Activated CD8-positive, alpha-beta T cell treated with anti-CD3 and anti-CD28 coated beads for 36 hours (primary cell): ENCODE results near the gene OSBPL5. TPM values are rescaled to one million over a fixed set of nuclear protein-coding genes. Genes with fewer than 3 reads are reported as not detected.

ENCODE experiments used
- ATAC-seq: fragments of 200-7000 bp; cut with Tn5 transposase; one replicate; pipeline ENCODE4 v1.10.0; 2021; ENCODE audit warnings: mild to moderate bottlenecking, moderate library complexity
- CTCF ChIA-PET: fragments of 350-600 bp; sonication (Branson Sonifier 250); formaldehyde crosslinking; loops from one replicate; lab custom pipeline; 2021; ENCODE audit warnings: antibody characterized with exemption; lab: Charles Lee
- POLR2A ChIA-PET: fragments of 350-600 bp; sonication (Branson Sonifier 250); formaldehyde crosslinking; loops from one replicate; lab custom pipeline; 2021; ENCODE audit warnings: antibody characterized with exemption; lab: Charles Lee
- DNase-seq: peaks from one replicate; pipeline ENCODE4 v3.0.0-alpha.2; 2020
- H3K27ac Mint-ChIP-seq: one replicate; pipeline ENCODE4 v1.8.0; 2021; ENCODE audit warnings: mild to moderate bottlenecking, mixed read lengths
- H3K27me3 Mint-ChIP-seq: one replicate; pipeline ENCODE4 v1.8.0; 2021; ENCODE audit warnings: mixed read lengths
- H3K36me3 Mint-ChIP-seq: one replicate; pipeline ENCODE4 v1.8.0; 2021; ENCODE audit warnings: low read depth, mixed read lengths
- H3K4me1 Mint-ChIP-seq: one replicate; pipeline ENCODE4 v1.8.0; 2021; ENCODE audit warnings: low read depth, mixed read lengths
- H3K4me3 Mint-ChIP-seq: one replicate; pipeline ENCODE4 v1.8.0; 2021; ENCODE audit warnings: mild to moderate bottlenecking, moderate library complexity, mixed read lengths
- H3K9me3 Mint-ChIP-seq: one replicate; pipeline ENCODE4 v1.8.0; 2021; ENCODE audit warnings: mixed read lengths
- intact Hi-C: fragments of 100-400 bp; cut with micrococcal nuclease; formaldehyde crosslinking; loops from one replicate; pipeline ENCODE4 v1.10.0; 2022
- total RNA-seq, 2 experiments: library from RNA; stranded (reverse); gene quantifications; one replicate each; pipeline ENCODE4 v1.2.3, GENCODE V29; 2021
- TF ChIP-seq, protein P1 (sequence below): fragments of 200-600 bp; IDR thresholded peaks from one replicate; pipeline ENCODE4 v1.8.0; 2022; ENCODE audit warnings: antibody characterized with exemption, mild to moderate bottlenecking

The OSBPL5 gene
- total RNA-seq, 2 experiments from 2014 or later = 4.8 to 5.9 TPM

DNA sequence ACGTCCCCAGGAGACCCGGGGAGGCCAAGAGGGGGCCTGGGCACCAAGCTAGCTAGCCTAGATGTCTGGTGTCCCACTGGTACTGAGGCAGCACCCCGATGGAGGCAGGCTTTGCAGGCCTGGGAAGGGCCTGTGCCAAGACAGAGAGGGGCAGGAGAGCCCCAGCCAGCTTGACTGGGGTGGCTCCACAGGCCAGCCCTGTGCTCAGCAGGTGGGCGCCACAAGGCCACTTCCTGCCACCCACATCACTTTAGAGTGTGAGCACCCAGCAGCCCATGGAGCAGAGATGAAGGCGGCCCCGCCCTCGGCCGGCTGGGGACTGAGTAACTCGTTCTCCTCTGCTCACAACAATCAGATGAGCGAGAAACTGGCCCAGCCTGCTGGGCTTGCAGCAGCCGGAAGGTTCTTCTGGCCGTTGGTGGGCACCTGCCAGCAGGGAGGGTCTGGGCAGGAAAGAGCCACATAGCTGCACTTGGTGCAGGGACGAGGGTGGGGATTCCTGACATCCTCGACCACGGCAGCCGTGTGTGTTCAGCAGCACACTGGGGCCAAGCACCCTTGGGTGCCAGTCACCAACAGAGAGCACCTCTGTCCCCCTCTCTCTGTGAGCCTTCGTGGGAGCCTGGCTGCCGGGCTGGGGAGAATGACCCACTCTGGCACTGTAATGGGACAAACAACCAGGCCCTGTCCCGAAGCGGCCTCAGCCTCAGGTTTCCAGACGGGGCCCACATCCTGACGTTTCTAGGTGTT, 7.6 kb downstream of the OSBPL5 start:
- ATAC-seq (peak; percentile 86), DNase-seq (peak; percentile 51)
- ChIA-PET POLR2A (no interaction called here), CTCF (no interaction called here)
- H3K27me3 Mint-ChIP-seq = no peaks in the 10 kb centered on the region
- H3K27ac Mint-ChIP-seq = no peak overlapping the region
- TF ChIP-seq, protein P1, sequence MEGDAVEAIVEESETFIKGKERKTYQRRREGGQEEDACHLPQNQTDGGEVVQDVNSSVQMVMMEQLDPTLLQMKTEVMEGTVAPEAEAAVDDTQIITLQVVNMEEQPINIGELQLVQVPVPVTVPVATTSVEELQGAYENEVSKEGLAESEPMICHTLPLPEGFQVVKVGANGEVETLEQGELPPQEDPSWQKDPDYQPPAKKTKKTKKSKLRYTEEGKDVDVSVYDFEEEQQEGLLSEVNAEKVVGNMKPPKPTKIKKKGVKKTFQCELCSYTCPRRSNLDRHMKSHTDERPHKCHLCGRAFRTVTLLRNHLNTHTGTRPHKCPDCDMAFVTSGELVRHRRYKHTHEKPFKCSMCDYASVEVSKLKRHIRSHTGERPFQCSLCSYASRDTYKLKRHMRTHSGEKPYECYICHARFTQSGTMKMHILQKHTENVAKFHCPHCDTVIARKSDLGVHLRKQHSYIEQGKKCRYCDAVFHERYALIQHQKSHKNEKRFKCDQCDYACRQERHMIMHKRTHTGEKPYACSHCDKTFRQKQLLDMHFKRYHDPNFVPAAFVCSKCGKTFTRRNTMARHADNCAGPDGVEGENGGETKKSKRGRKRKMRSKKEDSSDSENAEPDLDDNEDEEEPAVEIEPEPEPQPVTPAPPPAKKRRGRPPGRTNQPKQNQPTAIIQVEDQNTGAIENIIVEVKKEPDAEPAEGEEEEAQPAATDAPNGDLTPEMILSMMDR = no peak
- intact Hi-C loops = no loop called here
- peaks cover 12% of the 10 kb centered on the region for H3K4me1 Mint-ChIP-seq
- H3K36me3 Mint-ChIP-seq = no peaks in the 10 kb centered on the region
- no peaks in the 10 kb centered on the region for H3K9me3 Mint-ChIP-seq
- H3K4me3 Mint-ChIP-seq = no peak overlapping the region

DNA sequence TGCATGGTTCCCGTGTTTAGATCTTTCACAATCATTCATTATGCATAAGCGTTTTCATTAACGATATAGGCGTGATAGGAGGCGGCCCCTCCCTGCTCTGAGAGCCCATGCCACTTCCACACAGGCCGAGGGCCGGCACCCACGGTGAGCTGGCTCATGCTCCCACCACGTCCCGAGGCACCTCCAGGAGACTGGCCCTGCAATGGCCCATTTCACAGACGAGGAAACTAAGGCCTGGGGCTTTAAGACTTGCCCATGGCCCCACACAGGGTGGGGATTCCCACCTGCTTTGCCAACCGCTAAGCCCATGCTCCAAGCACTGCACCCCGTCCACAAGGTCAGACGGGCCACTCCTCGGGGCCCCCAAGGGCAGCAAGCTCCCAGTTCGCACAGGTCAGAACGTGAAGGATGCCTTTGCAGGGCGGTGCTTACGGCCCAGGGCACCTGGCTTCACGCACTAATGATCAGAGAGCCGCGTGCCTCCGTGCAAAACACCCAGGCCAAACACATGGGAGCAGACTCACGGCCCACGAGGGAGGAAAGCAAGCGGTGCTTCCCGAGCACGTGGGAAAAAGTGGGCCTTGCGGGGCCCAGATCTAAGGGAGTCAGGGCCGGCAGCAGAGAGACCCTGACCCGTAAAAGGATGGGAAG, 8.3 kb downstream of the OSBPL5 start:
- intact Hi-C loops = no loop called here
- Mint-ChIP-seq H3K27me3 (no peaks in the 10 kb centered on the region), H3K4me3 (no peak overlapping the region), H3K4me1 (peaks cover 12% of the 10 kb centered on the region), H3K36me3 (no peaks in the 10 kb centered on the region), H3K27ac (no peak overlapping the region), H3K9me3 (no peaks in the 10 kb centered on the region)
- DNase-seq (no peak), ATAC-seq (no peak)
- ChIA-PET POLR2A (no interaction called here), CTCF (no interaction called here)
- TF ChIP-seq, protein P1 = no peak

GRCh38 chr11:3156282-3156660, 8.8 kb downstream of the OSBPL5 start:
- no peaks in the 10 kb centered on the region for H3K27me3 Mint-ChIP-seq
- no peak overlapping the region for H3K4me3 Mint-ChIP-seq
- ATAC-seq (no peak), DNase-seq (no peak)
- no peaks in the 10 kb centered on the region for H3K36me3 Mint-ChIP-seq
- POLR2A ChIA-PET = interaction anchor here (0.6 kb wide), 1 partner anchor 26 kb away, joined by 3 read pairs; no protein-coding TSS in a partner anchor
- intact Hi-C loops = no loop called here
- TF ChIP-seq, protein P1 = no peak
- no peak overlapping the region for H3K27ac Mint-ChIP-seq
- H3K9me3 Mint-ChIP-seq = no peaks in the 10 kb centered on the region
- H3K4me1 Mint-ChIP-seq = peaks cover 12% of the 10 kb centered on the region
- CTCF ChIA-PET = no interaction called here

GRCh38 chr11:3155691-3156258, 9.3 kb downstream of the OSBPL5 start:
- no peaks in the 10 kb centered on the region for H3K9me3 Mint-ChIP-seq
- H3K4me1 Mint-ChIP-seq = peaks cover 9% of the 10 kb centered on the region
- ChIA-PET POLR2A (interaction anchor here (0.6 kb wide), 1 partner anchor 27 kb away, joined by 3 read pairs; no protein-coding TSS in a partner anchor), CTCF (no interaction called here)
- H3K36me3 Mint-ChIP-seq = no peaks in the 10 kb centered on the region
- DNase-seq = no peak
- no peak overlapping the region for H3K27ac Mint-ChIP-seq
- no peak overlapping the region for H3K4me3 Mint-ChIP-seq
- H3K27me3 Mint-ChIP-seq = no peaks in the 10 kb centered on the region
- intact Hi-C loops = no loop called here
- TF ChIP-seq, protein P1 = no peak
- ATAC-seq = no peak

DNA sequence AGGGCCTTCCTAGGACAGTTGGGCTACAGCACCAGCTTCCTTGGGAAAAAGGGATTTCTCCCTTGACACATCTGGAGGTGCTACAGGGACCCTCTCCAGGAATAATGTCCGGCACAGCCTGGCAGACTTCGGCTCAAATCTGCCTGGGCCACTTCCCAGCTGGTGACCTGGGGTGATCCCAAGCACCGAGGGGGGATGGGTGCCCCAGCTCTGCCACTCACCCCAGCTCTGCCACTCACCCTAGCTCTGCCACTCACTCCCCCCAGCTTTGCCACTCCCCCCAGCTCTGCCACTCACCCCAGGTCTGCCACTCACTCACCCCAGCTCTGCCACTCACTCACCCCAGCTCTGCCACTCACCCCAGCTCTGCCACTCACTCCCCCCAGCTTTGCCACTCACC, 9.9 kb downstream of the OSBPL5 start:
- POLR2A ChIA-PET = no interaction called here

More for the DNA sequence above, 9.9 kb downstream of the OSBPL5 start:
- H3K9me3 Mint-ChIP-seq = no peaks in the 10 kb centered on the region
- no peaks in the 10 kb centered on the region for H3K36me3 Mint-ChIP-seq
- H3K4me3 Mint-ChIP-seq = no peak overlapping the region
- ATAC-seq = no peak
- TF ChIP-seq, protein P1 = no peak
- no peak for DNase-seq
- H3K27ac Mint-ChIP-seq = no peak overlapping the region
- intact Hi-C loops = no loop called here
- CTCF ChIA-PET = no interaction called here
- peaks cover 5% of the 10 kb centered on the region for H3K4me1 Mint-ChIP-seq
- no peaks in the 10 kb centered on the region for H3K27me3 Mint-ChIP-seq
